Smooth muscle cell (in vitro differentiated cells): ENCODE results near the gene FKBP14. TPM values are rescaled to one million over a fixed set of nuclear protein-coding genes. Genes with fewer than 3 reads are reported as not detected.
"Not testable (repeated sequence)": the region's sequence is repeated elsewhere in the genome, so short reads cannot be mapped to it uniquely, and the experiment has no call there.

Experiments
- DNase-seq: peaks from one replicate; lab custom pipeline; 2025; ENCODE audit not compliant: unreplicated experiment; lab: John Stamatoyannopoulos, UW
- H2AFZ ChIP-seq: fragments of 200-600 bp; sonication (generic); 2 replicates; pipeline ENCODE4 v1.6.0; 2016; ENCODE audit warnings: antibody characterized with exemption, low read depth, mild to moderate bottlenecking
- H3F3A ChIP-seq: fragments of 200-600 bp; sonication (generic); 2 replicates; pipeline ENCODE4 v1.6.0; 2017; ENCODE audit warnings: antibody characterized with exemption, low read depth
- H3K27ac ChIP-seq: fragments of 200-600 bp; sonication (generic); 2 replicates; pipeline ENCODE4 v1.5.1; 2016; ENCODE audit warnings: low read depth, mild to moderate bottlenecking
- H3K27me3 ChIP-seq: fragments of 200-600 bp; sonication (generic); 2 replicates; pipeline ENCODE4 v1.6.1; 2016; ENCODE audit warnings: low read depth, mild to moderate bottlenecking
- H3K36me3 ChIP-seq: fragments of 200-600 bp; sonication (generic); 2 replicates; pipeline ENCODE4 v1.5.1; 2016; ENCODE audit warnings: low read depth
- H3K4me1 ChIP-seq: fragments of 200-600 bp; sonication (generic); 2 replicates; pipeline ENCODE4 v1.5.1; 2016; ENCODE audit warnings: low read depth
- H3K4me2 ChIP-seq: fragments of 200-600 bp; sonication (generic); 2 replicates; pipeline ENCODE4 v1.6.0; 2016; ENCODE audit warnings: mild to moderate bottlenecking
- H3K4me3 ChIP-seq: fragments of 200-600 bp; sonication (generic); 2 replicates; pipeline ENCODE4 v1.5.1; 2016; ENCODE audit warnings: mild to moderate bottlenecking
- H3K79me2 ChIP-seq: fragments of 200-600 bp; sonication (generic); 2 replicates; pipeline ENCODE4 v1.6.0; 2016; ENCODE audit warnings: low read depth, mild to moderate bottlenecking
- H3K9ac ChIP-seq: fragments of 200-600 bp; sonication (generic); 2 replicates; pipeline ENCODE4 v1.6.0; 2016; ENCODE audit warnings: low read depth
- H3K9me3 ChIP-seq: fragments of 200-600 bp; sonication (generic); replicated peaks from 2 replicates; pipeline ENCODE4 v1.5.1; 2016; ENCODE audit warnings: low read depth
- H4K20me1 ChIP-seq: fragments of 200-600 bp; sonication (generic); 2 replicates; pipeline ENCODE4 v1.6.0; 2016; ENCODE audit warnings: low read depth
- CTCF ChIP-seq: fragments of 200-600 bp; sonication (generic); IDR thresholded peaks from 2 replicates; pipeline ENCODE4 v1.5.1; 2017; ENCODE audit warnings: borderline replicate concordance, mild to moderate bottlenecking, antibody characterized with exemption; ENCODE audit not compliant: insufficient read depth, poor library complexity, severe bottlenecking
- WGBS: methylation state at CpG from one replicate; pipeline ENCODE4 v1.1.7; 2016; ENCODE audit warnings: low lambda C conversion rate; 5-methylcytosine and 5-hydroxymethylcytosine counted together
- polyA plus RNA-seq: library from polyadenylated mRNA; unstranded; fragments of >200 nt; fragmentation: Nextera tagmentation; extraction: Ambion mirVana; gene quantifications from 2 replicates; pipeline ENCODE4 v1.2.1, GENCODE V29; 2016
- total RNA-seq: library from RNA; depleted of rRNA; stranded (reverse); fragments of >200 nt; gene quantifications from 2 replicates; pipeline ENCODE4 v1.2.3, GENCODE V29; 2014

FKBP14 gene
- total and polyA plus RNA-seq, 2 experiments from 2014 or later, result 90.1 to 111 TPM

- no peaks in the 10 kb centered on the region for H3K9me3 ChIP-seq
- peaks cover 40% of the 10 kb centered on the region for H4K20me1 ChIP-seq
- H3K4me1 ChIP-seq, result no peaks in the 10 kb centered on the region
- no peak for DNase-seq
- no peak overlapping the region for H3K27ac ChIP-seq
- 76% methylated on average over 3 of the region's 3 CpGs for WGBS
- no peak overlapping the region for H3K9ac ChIP-seq
- TF ChIP-seq CTCF, result no peak
- H3K4me3 ChIP-seq, result no peak overlapping the region
- no peak overlapping the region for H3K4me2 ChIP-seq
- no peaks in the 10 kb centered on the region for H3K79me2 ChIP-seq
- H3F3A ChIP-seq, result peaks cover 2% of the 10 kb centered on the region
- no peak overlapping the region for H2AFZ ChIP-seq
- H3K27me3 ChIP-seq, result no peaks in the 10 kb centered on the region
- peaks cover 9% of the 10 kb centered on the region for H3K36me3 ChIP-seq
These were observed 39.2 kb upstream of the FKBP14 start for GRCh38 chr7:30065746-30066145.

GRCh38 chr7:30062587-30062986 lies 36.1 kb upstream of the FKBP14 start:
- TF ChIP-seq CTCF, result peak; percentile 64
- Histone ChIP-seq H3K4me3 (no peak overlapping the region), H3K4me2 (no peak overlapping the region), H3F3A (peaks cover 5% of the 10 kb centered on the region), H3K9ac (no peak overlapping the region), H2AFZ (no peak overlapping the region), H3K36me3 (peaks cover 13% of the 10 kb centered on the region), H3K27ac (no peak overlapping the region), H3K27me3 (no peaks in the 10 kb centered on the region), H4K20me1 (peaks cover 19% of the 10 kb centered on the region), H3K9me3 (no peaks in the 10 kb centered on the region), H3K4me1 (no peaks in the 10 kb centered on the region), H3K79me2 (no peaks in the 10 kb centered on the region)
- 64% methylated on average over 1 of the region's 1 CpG for WGBS
- DNase-seq, result no peak

GRCh38 chr7:30061786-30062185 lies 35.3 kb upstream of the FKBP14 start:
- not testable (repeated sequence) for H3K9ac ChIP-seq, H2AFZ ChIP-seq, H3K79me2 ChIP-seq, H3K9me3 ChIP-seq, H3K27ac ChIP-seq, DNase-seq, H3F3A ChIP-seq, H3K4me1 ChIP-seq, H3K4me3 ChIP-seq, H3K4me2 ChIP-seq, H3K27me3 ChIP-seq
- TF ChIP-seq CTCF, result peak; percentile 32
- Histone ChIP-seq H4K20me1 (peaks cover 13% of the 10 kb centered on the region), H3K36me3 (peaks cover 18% of the 10 kb centered on the region)
- WGBS, result 45% methylated on average over 3 of the region's 3 CpGs

DNA sequence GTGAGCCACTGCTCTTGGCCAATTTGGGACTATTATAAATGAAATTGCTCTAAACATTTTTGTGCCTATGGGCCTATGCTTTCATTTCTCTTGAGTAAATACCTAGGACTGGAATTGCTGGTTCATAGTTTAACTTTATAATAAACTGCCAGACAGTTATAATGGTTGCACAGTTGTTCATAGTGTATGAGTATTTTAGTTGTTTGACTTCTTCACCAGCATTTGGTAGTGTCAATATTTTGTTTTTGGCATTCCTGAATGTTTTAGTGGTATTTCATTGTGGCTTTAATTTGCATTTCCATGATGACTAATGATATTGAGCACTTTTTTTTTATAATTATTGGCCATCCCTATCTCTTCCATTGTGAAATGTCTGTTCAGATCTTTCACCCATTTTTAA lies 31.2 kb upstream of the FKBP14 start:
- peaks cover 5% of the 10 kb centered on the region for H3F3A ChIP-seq
- no peak for TF ChIP-seq CTCF

More for the DNA sequence above, 31.2 kb upstream of the FKBP14 start:
- peaks cover 20% of the 10 kb centered on the region for H3K36me3 ChIP-seq
- H4K20me1 ChIP-seq, result no peaks in the 10 kb centered on the region
- H3K27ac ChIP-seq, result no peak overlapping the region
- no peak overlapping the region for H3K9ac ChIP-seq
- no peaks in the 10 kb centered on the region for H3K27me3 ChIP-seq
- H2AFZ ChIP-seq, result no peak overlapping the region
- no peak overlapping the region for H3K4me3 ChIP-seq
- no peak overlapping the region for H3K4me2 ChIP-seq
- H3K4me1 ChIP-seq, result no peaks in the 10 kb centered on the region
- no peaks in the 10 kb centered on the region for H3K9me3 ChIP-seq
- H3K79me2 ChIP-seq, result no peaks in the 10 kb centered on the region
- no peak for DNase-seq
